Activated CD8-positive, alpha-beta memory T cell treated with anti-CD3 and anti-CD28 coated beads for 36 hours (primary cell): ENCODE results near the gene ZNF503. TPM values are rescaled to one million over a fixed set of nuclear protein-coding genes. Genes with fewer than 3 reads are reported as not detected.
"Not testable (repeated sequence)": the region's sequence is repeated elsewhere in the genome, so short reads cannot be mapped to it uniquely, and the experiment has no call there.

Experiments used
- CTCF ChIA-PET: fragments of 350-600 bp; sonication (Branson Sonifier 250); formaldehyde crosslinking; loops from one replicate; lab custom pipeline; 2021; ENCODE audit warnings: antibody characterized with exemption; lab: Charles Lee
- POLR2A ChIA-PET: fragments of 350-600 bp; sonication (Branson Sonifier 250); formaldehyde crosslinking; loops from one replicate; lab custom pipeline; 2021; ENCODE audit warnings: antibody characterized with exemption; lab: Charles Lee
- total RNA-seq, 2 experiments: library from RNA; stranded (reverse); gene quantifications; one replicate each; pipeline ENCODE4 v1.2.3, GENCODE V29; 2021

ZNF503 gene
- total RNA-seq, 2 experiments from 2014 or later, result 0.36 to 0.38 TPM

DNA sequence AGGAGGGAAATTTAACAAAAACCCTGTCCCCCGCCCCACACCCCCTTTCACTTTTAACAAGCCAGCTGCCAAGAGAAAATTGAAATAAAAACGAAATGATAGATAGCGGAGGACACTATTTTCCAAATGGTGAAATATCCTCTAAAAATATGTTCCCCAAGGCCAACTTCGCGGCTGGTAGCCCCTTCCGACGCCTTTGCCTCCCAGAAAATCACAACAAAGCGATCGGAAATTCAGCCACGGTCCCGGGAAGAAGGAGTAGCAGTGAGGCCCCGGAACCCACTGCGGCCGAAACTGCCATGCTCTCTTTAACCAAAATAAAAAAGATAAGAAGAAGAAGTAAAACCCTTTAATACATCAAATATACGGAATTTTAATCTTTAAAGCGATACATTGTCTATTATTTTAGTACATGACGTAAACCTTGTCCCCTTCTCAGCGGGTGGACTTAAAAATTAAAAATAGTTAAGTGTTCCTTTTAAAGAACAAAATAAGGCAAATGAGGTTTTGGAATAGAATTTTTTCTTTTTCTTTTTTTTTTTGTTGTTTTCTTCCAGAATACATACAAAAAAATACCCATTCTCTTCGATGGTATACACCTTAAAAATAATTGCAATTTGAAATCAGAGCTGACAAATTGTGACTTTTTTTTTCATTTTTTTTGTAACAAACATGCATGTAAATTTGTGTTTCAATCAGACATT lies 3.9 kb downstream of the ZNF503 start:
- ChIA-PET CTCF (no interaction called here), POLR2A (no interaction called here)

DNA sequence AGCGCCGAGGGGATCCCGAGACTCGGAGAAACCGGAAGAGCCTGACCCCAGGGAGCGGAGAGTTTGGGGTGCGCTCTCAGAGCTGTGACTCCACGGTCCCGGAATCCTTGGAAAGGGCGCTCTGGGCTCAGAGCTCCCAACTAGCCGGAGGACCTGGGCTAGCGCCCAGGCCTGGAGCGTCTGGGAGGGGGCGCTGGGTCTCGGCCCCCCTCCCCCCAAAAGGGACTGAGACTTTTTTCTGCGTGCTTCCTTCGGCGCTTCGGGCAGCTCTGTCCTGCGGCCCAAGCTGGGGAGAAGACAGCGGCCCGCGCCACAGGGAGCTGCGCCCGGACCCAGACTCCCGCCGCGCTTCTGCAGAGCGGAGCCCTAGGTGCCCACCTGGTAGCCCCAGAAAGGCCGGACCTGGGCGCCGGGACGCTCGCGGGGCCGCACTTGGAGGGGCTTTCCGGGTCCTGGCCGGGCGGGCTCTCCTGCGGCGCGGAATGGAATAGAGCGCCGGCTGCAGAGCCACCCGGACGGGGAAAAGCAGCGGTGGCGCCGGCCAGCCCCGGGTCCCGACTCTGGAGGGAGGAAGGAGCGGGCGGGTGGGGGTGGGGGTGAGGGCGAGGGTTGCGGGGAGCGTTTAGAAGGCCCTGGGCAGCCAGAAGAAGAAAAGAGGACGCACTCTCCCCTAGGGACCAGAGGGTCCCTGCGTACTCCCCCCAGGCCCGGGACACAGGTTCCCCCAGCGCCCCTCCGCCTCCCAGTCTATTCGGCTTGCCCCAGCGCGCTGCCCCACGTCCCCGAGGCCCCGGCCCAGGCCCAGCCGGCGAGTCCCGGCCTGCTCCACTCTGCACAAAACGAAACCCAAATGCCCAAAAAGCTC lies 4.7 kb downstream of the ZNF503 start:
- POLR2A ChIA-PET, result no interaction called here
- CTCF ChIA-PET, result no interaction called here

GRCh38 chr10:75395932-75396630 lies 5.5 kb downstream of the ZNF503 start:
- POLR2A ChIA-PET, result no interaction called here
- CTCF ChIA-PET, result no interaction called here

GRCh38 chr10:75395066-75395931 lies 6.3 kb downstream of the ZNF503 start:
- POLR2A ChIA-PET, result no interaction called here
- CTCF ChIA-PET, result no interaction called here

DNA sequence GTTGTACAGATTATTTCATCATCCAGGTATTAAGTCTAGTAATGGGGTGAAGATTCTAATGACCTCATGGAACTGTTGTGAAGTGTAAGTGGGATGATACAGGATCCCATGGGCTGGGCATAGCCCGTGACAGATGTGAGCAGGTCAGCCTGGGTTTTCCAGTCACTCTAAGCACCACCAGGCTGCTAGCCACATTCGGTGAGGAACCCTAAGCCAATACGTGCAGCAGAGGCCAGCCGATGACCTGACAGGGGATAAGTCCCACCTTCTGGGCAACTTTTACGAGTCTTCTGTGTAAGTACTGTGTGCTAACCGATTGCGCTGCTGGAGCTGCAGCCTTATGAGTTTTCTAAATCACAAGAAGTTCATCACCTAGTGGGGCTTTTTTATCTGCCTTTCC lies 7.3 kb downstream of the ZNF503 start:
- POLR2A ChIA-PET, result no interaction called here
- CTCF ChIA-PET, result no interaction called here

- ChIA-PET POLR2A (no interaction called here), CTCF (no interaction called here)
Measured at GRCh38 chr10:75392744-75393143, 8.8 kb downstream of the ZNF503 start.

DNA sequence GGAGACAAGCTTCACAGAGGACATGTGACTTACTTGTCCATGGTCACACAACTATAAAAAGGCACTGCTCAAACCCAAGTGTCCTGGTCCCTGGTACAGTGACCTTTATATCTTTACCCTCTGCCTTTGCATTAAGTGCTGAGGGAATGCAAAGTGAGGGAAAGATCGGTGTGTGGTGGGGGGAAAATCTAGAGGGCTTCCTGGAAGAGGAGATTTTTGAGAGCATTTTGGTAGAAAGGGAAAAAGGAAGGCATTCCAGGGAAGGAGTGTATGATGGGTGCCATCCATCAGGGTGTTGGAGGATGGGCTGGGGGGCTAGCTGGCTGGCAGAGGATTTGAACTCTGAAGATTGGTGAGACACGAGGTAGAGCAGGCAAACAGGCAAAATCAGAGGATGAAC lies 9.3 kb downstream of the ZNF503 start:
- ChIA-PET POLR2A (no interaction called here), CTCF (no interaction called here)

GRCh38 chr10:75390178-75390577 lies 11.4 kb downstream of the ZNF503 start:
- CTCF ChIA-PET, result no interaction called here
- POLR2A ChIA-PET, result no interaction called here

GRCh38 chr10:75388082-75388481 lies 13.5 kb downstream of the ZNF503 start:
- POLR2A ChIA-PET, result no interaction called here
- CTCF ChIA-PET, result no interaction called here

DNA sequence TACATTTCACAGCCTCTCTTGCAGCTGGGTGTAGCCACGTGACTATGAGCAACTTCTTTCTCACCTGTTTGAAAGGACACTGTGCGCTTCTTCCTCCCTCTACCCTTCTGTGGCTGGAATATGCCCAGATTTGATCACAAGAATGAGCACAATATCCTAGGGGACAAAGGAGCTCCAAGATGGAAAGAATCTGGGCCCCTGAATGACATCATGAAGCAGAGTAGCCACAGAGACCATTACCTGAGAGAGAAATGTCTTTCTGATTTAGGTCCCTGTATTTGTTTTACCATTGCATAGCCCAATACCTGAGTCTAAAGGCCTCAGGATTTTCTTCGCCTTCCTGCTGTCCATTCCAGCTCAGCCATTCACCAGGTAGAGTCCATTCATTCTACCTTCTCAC lies 15.4 kb downstream of the ZNF503 start:
- POLR2A ChIA-PET, result no interaction called here
- CTCF ChIA-PET, result no interaction called here

GRCh38 chr10:75379817-75380216 lies 21.7 kb downstream of the ZNF503 start:
- POLR2A ChIA-PET, result no interaction called here

GRCh38 chr10:75379212-75379724 lies 22.3 kb downstream of the ZNF503 start:
- CTCF ChIA-PET, result no interaction called here
- POLR2A ChIA-PET, result no interaction called here

More at GRCh38 chr10:75379817-75380216, 21.7 kb downstream of the ZNF503 start:
- CTCF ChIA-PET, result no interaction called here

DNA sequence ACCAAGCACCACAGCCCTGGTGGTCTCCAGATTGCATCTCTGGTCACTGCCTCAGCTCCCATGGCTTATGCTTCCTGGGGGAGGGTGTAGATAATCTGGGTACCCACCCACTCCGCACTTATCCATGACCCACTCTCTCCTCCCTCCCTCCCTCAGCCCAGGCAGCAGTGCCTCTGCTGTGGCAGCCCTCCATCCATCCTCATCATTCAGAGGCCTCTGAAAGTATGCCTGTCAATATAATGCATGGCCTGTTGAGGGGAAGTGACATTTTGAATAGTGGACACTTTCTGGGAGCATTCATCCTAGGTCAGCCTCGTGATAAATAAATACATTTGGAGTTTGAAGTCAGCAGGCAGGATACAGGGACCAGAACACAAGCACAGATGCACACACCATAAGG lies 23.2 kb downstream of the ZNF503 start:
- ChIA-PET CTCF (no interaction called here), POLR2A (no interaction called here)

DNA sequence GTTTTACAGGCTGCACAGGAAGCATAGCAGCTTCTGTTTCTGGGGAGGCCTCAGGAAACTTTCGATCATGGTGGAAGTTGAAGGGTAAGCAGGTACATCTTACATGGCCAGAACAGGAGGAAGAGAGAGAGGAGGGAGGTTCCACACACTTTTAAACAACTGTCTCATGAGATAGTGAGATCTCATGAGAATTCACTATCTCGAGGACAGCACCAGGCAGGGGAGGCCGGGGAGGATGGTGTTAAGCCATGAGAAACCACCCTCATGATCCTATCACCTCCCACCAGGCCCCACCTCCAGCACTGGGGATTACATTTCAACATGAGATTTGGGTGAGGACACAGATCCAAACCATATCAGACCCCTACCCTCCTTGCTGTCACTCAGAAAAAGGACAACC lies 23.7 kb downstream of the ZNF503 start:
- ChIA-PET POLR2A (no interaction called here), CTCF (no interaction called here)

DNA sequence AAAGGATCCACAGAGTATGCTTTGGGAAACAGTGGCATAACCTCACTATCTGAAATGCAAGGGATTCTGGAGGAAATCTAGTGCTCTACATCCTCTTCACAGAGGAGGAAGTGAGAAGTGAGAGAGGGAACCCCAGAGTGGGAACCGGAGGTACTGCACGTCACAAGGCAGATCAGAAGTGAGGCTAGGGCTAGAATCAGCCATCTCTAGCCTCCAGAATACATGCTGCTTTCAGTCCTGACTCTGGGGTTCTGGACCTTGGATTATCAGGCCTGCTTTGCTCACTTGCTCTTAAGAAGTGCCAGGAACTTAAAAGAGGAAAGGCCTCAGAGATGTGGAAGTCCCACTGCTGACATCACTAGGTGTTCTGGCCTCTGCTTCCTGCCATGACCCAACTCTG lies 25.7 kb downstream of the ZNF503 start:
- ChIA-PET POLR2A (no interaction called here), CTCF (no interaction called here)

GRCh38 chr10:75371010-75371409 lies 30.6 kb downstream of the ZNF503 start:
- CTCF ChIA-PET, result no interaction called here
- POLR2A ChIA-PET, result no interaction called here

DNA sequence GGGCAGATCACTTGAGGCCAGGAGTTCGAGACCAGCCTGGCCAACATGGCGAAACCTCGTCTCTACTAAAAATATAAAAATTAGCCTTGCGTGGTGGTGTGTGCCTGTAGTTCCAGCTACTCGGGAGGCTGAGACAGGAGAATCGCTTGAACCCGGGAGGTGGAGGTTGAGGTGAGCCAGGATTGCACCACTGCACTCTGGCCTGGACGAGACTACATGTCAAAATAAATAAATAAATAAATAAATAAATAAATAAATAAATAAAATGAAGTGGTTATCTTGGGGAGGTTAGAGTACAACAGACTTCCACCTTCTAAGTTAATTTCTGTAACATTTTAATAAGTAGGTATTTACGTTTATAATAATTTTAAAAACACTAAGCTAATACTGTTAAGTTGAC lies 31.7 kb downstream of the ZNF503 start:
- CTCF ChIA-PET, POLR2A ChIA-PET: not testable (repeated sequence)

GRCh38 chr10:75367901-75368300 lies 33.7 kb downstream of the ZNF503 start:
- ChIA-PET POLR2A (no interaction called here), CTCF (no interaction called here)

DNA sequence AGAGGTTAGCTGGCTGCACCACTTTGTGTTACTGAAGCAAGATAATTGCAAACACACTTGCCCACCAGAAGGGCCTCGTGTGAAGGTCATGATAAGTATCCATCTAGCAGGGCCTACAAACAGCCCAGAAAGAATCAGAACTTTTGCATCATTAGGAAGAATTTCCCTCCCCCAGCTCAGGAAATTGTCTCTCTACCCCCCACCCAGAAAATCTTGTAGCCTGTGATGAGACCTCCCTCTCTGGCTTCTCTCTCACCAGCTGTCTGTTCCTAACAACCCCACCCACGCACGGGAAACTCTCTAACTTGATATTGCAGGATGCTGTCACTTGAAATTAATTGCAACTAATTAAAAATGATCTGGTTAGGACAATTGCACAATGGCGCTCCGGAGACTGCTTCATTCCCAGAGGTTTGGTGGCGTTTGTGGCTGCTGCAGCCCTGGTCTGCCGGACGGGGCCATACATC lies 34.5 kb downstream of the ZNF503 start:
- ChIA-PET CTCF (no interaction called here), POLR2A (no interaction called here)
